Measurements from ENCODE around the gene LDLRAD4. TPM values are rescaled to one million over a fixed set of nuclear protein-coding genes. Genes with fewer than 3 reads are reported as not detected.

The LDLRAD4 gene
- total and polyA plus RNA-seq, 9 of the 15 experiments (the other 6 are each of a cell fraction or from before 2014, with no cell fraction given) = 0.01 TPM; not detected in 8

- Histone ChIP-seq H4K20me1 (replicated peaks; ENCODE audit: control insufficient read depth, insufficient read depth, low read length) (no peaks in the 10 kb centered on the region), H3K4me3 (no peak overlapping the region), H3K9me1 (ENCODE audit: control insufficient read depth, insufficient read depth, low read length) (no peaks in the 10 kb centered on the region), H3K4me2 (ENCODE audit: insufficient read depth, low read length) (no peak overlapping the region), H2AFZ (ENCODE audit: low read depth, low read length) (no peak overlapping the region), H3K79me2 (ENCODE audit: control insufficient read depth, insufficient read depth, low read length) (no peaks in the 10 kb centered on the region), H3K27me3 (ENCODE audit: control insufficient read depth in 2 of 2, insufficient read depth in 2 of 2, low read length in 2 of 2) (peaks cover 2 to 5% of the 10 kb centered on the region in 2 experiments; a peak in 1 of 5 replicates), H3K4me1 (replicated peaks in 1 of 2; ENCODE audit: control insufficient read depth in 2 of 2, insufficient read depth in 2 of 2, low read length in 2 of 2) (no peaks in the 10 kb centered on the region), H3K9me3 (replicated peaks; ENCODE audit: control insufficient read depth, insufficient read depth, low read depth, low read length) (no peaks in the 10 kb centered on the region; the same call in 1 of the 2 replicates), H3K36me3 (ENCODE audit: control insufficient read depth, insufficient read depth, low read length) (no peaks in the 10 kb centered on the region), H3K27ac (ENCODE audit: extremely low read depth, low read depth, low read length) (no peak overlapping the region), H3K9ac (ENCODE audit: insufficient read depth in 1 of 2, low read depth in 2 of 2, low read length in 2 of 2) (no peak overlapping the region)
- FAIRE-seq = no peak
- no peak for ATAC-seq
- intact Hi-C loops (cut with micrococcal nuclease) (no loop called here), in situ Hi-C loops (cut with MboI) (loop anchor here (10.0 kb wide), 1 partner anchor 1744 kb away; no protein-coding TSS in a partner anchor)
- CTCF ChIA-PET (ENCODE audit: low intra/inter-chr PET ratio) = no interaction called here
- TF ChIP-seq ESRRB (CRISPR knock-in tag; IDR thresholded peaks at IDR 0.05; ENCODE audit: borderline replicate concordance) = no peak
- no peak for TF ChIP-seq HLTF (IDR thresholded peaks at IDR 0.05)
- no peak for TF ChIP-seq ZNF586 (CRISPR knock-in tag; conservative IDR thresholded peaks at IDR 0.05)
- TF ChIP-seq, protein P1, sequence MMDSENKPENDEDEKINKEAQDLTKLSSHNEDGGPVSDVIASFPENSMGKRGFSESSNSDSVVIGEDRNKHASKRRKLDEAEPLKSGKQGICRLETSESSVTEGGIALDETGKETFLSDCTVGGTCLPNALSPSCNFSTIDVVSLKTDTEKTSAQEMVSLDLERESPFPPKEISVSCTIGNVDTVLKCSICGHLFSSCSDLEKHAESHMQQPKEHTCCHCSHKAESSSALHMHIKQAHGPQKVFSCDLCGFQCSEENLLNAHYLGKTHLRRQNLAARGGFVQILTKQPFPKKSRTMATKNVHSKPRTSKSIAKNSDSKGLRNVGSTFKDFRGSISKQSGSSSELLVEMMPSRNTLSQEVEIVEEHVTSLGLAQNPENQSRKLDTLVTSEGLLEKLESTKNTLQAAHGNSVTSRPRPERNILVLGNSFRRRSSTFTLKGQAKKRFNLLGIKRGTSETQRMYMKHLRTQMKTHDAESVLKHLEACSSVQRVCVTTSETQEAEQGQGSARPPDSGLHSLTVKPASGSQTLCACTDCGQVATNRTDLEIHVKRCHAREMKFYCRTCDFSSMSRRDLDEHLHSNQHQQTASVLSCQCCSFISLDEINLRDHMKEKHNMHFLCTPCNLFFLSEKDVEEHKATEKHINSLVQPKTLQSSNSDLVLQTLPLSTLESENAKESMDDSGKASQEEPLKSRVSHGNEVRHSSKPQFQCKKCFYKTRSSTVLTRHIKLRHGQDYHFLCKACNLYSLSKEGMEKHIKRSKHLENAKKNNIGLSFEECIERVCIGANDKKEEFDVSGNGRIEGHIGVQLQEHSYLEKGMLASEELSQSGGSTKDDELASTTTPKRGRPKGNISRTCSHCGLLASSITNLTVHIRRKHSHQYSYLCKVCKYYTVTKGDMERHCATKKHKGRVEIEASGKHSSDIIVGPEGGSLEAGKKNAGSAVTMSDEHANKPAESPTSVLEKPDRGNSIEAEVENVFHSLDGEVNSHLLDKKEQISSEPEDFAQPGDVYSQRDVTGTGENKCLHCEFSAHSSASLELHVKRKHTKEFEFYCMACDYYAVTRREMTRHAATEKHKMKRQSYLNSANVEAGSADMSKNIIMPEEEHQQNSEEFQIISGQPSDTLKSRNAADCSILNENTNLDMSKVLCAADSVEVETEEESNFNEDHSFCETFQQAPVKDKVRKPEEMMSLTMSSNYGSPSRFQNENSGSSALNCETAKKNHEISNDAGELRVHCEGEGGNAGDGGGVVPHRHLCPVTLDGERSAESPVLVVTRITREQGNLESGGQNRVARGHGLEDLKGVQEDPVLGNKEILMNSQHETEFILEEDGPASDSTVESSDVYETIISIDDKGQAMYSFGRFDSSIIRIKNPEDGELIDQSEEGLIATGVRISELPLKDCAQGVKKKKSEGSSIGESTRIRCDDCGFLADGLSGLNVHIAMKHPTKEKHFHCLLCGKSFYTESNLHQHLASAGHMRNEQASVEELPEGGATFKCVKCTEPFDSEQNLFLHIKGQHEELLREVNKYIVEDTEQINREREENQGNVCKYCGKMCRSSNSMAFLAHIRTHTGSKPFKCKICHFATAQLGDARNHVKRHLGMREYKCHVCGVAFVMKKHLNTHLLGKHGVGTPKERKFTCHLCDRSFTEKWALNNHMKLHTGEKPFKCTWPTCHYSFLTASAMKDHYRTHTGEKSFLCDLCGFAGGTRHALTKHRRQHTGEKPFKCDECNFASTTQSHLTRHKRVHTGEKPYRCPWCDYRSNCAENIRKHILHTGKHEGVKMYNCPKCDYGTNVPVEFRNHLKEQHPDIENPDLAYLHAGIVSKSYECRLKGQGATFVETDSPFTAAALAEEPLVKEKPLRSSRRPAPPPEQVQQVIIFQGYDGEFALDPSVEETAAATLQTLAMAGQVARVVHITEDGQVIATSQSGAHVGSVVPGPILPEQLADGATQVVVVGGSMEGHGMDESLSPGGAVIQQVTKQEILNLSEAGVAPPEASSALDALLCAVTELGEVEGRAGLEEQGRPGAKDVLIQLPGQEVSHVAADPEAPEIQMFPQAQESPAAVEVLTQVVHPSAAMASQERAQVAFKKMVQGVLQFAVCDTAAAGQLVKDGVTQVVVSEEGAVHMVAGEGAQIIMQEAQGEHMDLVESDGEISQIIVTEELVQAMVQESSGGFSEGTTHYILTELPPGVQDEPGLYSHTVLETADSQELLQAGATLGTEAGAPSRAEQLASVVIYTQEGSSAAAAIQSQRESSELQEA (IDR thresholded peaks at IDR 0.05; ENCODE audit: low read depth) = no peak
- no peak for TF ChIP-seq JUND (IDR thresholded peaks at IDR 0.05; ENCODE audit: borderline replicate concordance, low read depth, low read length)
- TF ChIP-seq JUND (tag; IDR thresholded peaks at IDR 0.05; ENCODE audit: borderline replicate concordance, low read depth, low read length) = no peak
- TF ChIP-seq, protein P2, sequence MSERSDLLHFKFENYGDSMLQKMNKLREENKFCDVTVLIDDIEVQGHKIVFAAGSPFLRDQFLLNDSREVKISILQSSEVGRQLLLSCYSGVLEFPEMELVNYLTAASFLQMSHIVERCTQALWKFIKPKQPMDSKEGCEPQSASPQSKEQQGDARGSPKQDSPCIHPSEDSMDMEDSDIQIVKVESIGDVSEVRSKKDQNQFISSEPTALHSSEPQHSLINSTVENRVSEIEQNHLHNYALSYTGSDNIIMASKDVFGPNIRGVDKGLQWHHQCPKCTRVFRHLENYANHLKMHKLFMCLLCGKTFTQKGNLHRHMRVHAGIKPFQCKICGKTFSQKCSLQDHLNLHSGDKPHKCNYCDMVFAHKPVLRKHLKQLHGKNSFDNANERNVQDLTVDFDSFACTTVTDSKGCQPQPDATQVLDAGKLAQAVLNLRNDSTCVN (CRISPR knock-in tag; IDR thresholded peaks at IDR 0.05) = no peak
- no peak for TF ChIP-seq TAF7 (tag; IDR thresholded peaks at IDR 0.05)
- TF ChIP-seq ZBTB33 (CRISPR knock-in tag; IDR thresholded peaks at IDR 0.05) = no peak
- POLR2A ChIA-PET = interaction anchor here (1.0 kb wide), 1 partner anchor 8 kb away, joined by 5 read pairs; no protein-coding TSS in a partner anchor
- BruUV-seq (replicated peaks) = no TSS peak
- DNase-seq (ENCODE audit: extremely low read depth in 1 of 4, low spot score in 3 of 4) = no peak
- under 1% methylated on average over 10 of the region's 10 CpGs for WGBS (ENCODE audit: insufficient coverage, low coverage, missing lambda C conversion rate)
These were observed 92.6 kb downstream of the LDLRAD4 start for GRCh38 chr18:13311193-13311592.

Measured in K562 (cell line).